OCI-LY7 (cell line): ENCODE measurements around the gene OGDH.

Experiments used
- CTCF ChIP-seq: fragments of 200-600 bp; sonication (generic); conservative IDR thresholded peaks from 2 replicates; pipeline ENCODE4 v1.5.1; 2014; ENCODE audit warnings: mild to moderate bottlenecking, antibody characterized with exemption, low read length, moderate library complexity, mixed read lengths
- EZH2phosphoT487 ChIP-seq: fragments of 200-600 bp; sonication (generic); IDR thresholded peaks from 2 replicates; pipeline ENCODE4 v1.6.1; 2018; ENCODE audit warnings: low read depth, borderline replicate concordance, mild to moderate bottlenecking, mixed run types, antibody characterized with exemption, low read length, moderate library complexity, mixed read lengths

GRCh38 chr7:44581879-44582603 is 24.4 kb upstream of the OGDH start, which contains the start of gene TMED4:
- TF ChIP-seq CTCF (no peak), EZH2phosphoT487 (no peak)
